Measurements from ENCODE around the gene DCAF8. TPM values are rescaled to one million over a fixed set of nuclear protein-coding genes. Genes with fewer than 3 reads are reported as not detected.

The DCAF8 gene
- total and polyA plus RNA-seq, 12 donors = 64.3 to 162 (median 132) TPM

GRCh38 chr1:160277330-160277729 lies 15.0 kb upstream of the DCAF8 start:
- Histone ChIP-seq H3K9me3 (replicated peaks in 1 of 3) (no peaks in the 10 kb centered on the region), H3K27me3 (no peaks in the 10 kb centered on the region), H3K4me3 (no peak overlapping the region), H3K27ac (no peak overlapping the region), H3K4me1 (replicated peaks in 1 of 2) (no peaks in the 10 kb centered on the region), H3K36me3 (replicated peaks in 1 of 2) (peaks cover 0 to 59% of the 10 kb centered on the region in 2 donors)
- no peak for DNase-seq
- no peak for TF ChIP-seq CTCF (IDR thresholded peaks at IDR 0.05)
- no peak for TF ChIP-seq POLR2A (IDR thresholded peaks at IDR 0.05)
- WGBS, 4 donors = 84 to 92% (median 89%) methylated on average over 2 of the region's 2 CpGs
- intact Hi-C loops (cut with DNase I) = no loop called here

- DNase-seq = no peak
- no peak overlapping the region for H3K27ac ChIP-seq
- intact Hi-C loops (cut with DNase I) = no loop called here
- no peaks in the 10 kb centered on the region for H3K9me3 ChIP-seq (replicated peaks in 1 of 3)
- no peaks in the 10 kb centered on the region for H3K36me3 ChIP-seq (replicated peaks in 1 of 2)
- 73 to 100% (median 92%) methylated on average over 1 of the region's 1 CpG for WGBS, 4 donors
- H3K4me1 ChIP-seq (replicated peaks in 1 of 2) = no peaks in the 10 kb centered on the region
- no peak overlapping the region for H3K4me3 ChIP-seq
- H3K27me3 ChIP-seq = no peaks in the 10 kb centered on the region
- TF ChIP-seq CTCF (IDR thresholded peaks at IDR 0.05) = no peak
- no peak for TF ChIP-seq POLR2A (IDR thresholded peaks at IDR 0.05)
Measured at GRCh38 chr1:160271025-160271424, 8.7 kb upstream of the DCAF8 start.

GRCh38 chr1:160267284-160267991 lies 5.1 kb upstream of the DCAF8 start:
- no peak for TF ChIP-seq POLR2A (IDR thresholded peaks at IDR 0.05)
- TF ChIP-seq CTCF (IDR thresholded peaks at IDR 0.05) = no peak
- Histone ChIP-seq H3K27me3 (no peaks in the 10 kb centered on the region), H3K36me3 (replicated peaks in 1 of 2) (no peaks in the 10 kb centered on the region), H3K27ac (no peak overlapping the region), H3K4me1 (replicated peaks in 1 of 2) (peaks cover 0 to 3% of the 10 kb centered on the region in 2 donors), H3K9me3 (replicated peaks in 1 of 3) (no peaks in the 10 kb centered on the region), H3K4me3 (no peak overlapping the region)
- WGBS, 4 donors = 70 to 80% (median 77%) methylated on average over 9 to 10 of the region's 10 CpGs
- intact Hi-C loops (cut with DNase I) = no loop called here
- no peak for DNase-seq

DNA sequence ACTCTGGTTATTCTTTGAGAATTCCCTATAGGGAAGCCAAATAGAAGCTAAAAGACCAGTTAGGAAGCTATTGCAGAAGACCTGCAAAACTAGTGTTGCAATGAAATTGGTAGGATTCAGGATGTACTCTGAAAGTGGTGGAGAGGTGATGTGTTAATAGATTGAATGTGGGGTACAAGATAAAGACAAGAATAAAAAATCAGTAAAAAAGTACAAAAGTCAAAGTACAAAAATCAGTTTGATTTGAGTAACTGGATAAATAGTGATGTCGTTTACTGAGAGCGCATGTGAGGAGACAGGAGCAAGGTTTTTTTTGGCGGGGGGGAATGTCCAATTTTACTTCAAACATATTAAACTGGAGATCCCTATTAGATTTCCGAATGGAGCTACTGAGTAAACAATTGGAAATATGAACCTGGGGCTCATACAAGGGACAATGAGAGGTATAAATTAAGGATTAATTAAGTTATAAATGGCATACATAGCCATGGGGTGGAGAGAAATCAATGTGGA lies 2.5 kb upstream of the DCAF8 start:
- TF ChIP-seq CTCF (IDR thresholded peaks at IDR 0.05) = no peak
- no peak for TF ChIP-seq POLR2A (IDR thresholded peaks at IDR 0.05)
- H3K27me3 ChIP-seq = no peaks in the 10 kb centered on the region
- no peak overlapping the region for H3K27ac ChIP-seq
- no peak overlapping the region for H3K4me3 ChIP-seq
- no peaks in the 10 kb centered on the region for H3K36me3 ChIP-seq (replicated peaks in 1 of 2)
- no peaks in the 10 kb centered on the region for H3K9me3 ChIP-seq (replicated peaks in 1 of 3)
- H3K4me1 ChIP-seq (replicated peaks in 1 of 2) = peaks cover 17 to 18% of the 10 kb centered on the region in 2 donors
- intact Hi-C loops (cut with DNase I) = no loop called here
- DNase-seq = no peak
- 76 to 85% (median 78%) methylated on average over 4 of the region's 4 CpGs for WGBS, 4 donors
